Activated T-cell treated with anti-CD3 and anti-CD28 coated beads, Interleukin-2, amount 50 U/mL, for 24 hours (primary cell): Measurements from ENCODE around the gene F2.

ENCODE experiments used
- DNase-seq: peaks from one replicate; pipeline ENCODE4 v3.0.0-alpha.2; 2020
- H3K27ac Mint-ChIP-seq: 2 replicates; pipeline ENCODE4 v1.8.0; 2020; ENCODE audit warnings: mild to moderate bottlenecking, mixed read lengths
- H3K27me3 Mint-ChIP-seq: 2 replicates; pipeline ENCODE4 v1.8.0; 2020; ENCODE audit warnings: mixed read lengths
- H3K36me3 Mint-ChIP-seq: 2 replicates; pipeline ENCODE4 v1.8.0; 2020; ENCODE audit warnings: low read depth, mixed read lengths
- H3K4me1 Mint-ChIP-seq: 2 replicates; pipeline ENCODE4 v1.8.0; 2020; ENCODE audit warnings: low read depth, mixed read lengths
- H3K4me3 Mint-ChIP-seq: 2 replicates; pipeline ENCODE4 v1.8.0; 2020; ENCODE audit warnings: mild to moderate bottlenecking, moderate library complexity, mixed read lengths
- H3K9me3 Mint-ChIP-seq: 2 replicates; pipeline ENCODE4 v1.8.0; 2020; ENCODE audit warnings: mixed read lengths

The F2 gene

GRCh38 chr11:46719543-46720218 is 668 bp downstream of the F2 start:
- Mint-ChIP-seq H3K36me3 (no peaks in the 10 kb centered on the region), H3K9me3 (no peaks in the 10 kb centered on the region), H3K4me3 (no peak overlapping the region), H3K27me3 (no peaks in the 10 kb centered on the region), H3K4me1 (peaks cover 7% of the 10 kb centered on the region), H3K27ac (no peak overlapping the region)
- DNase-seq: no peak

GRCh38 chr11:46721286-46721685 is 2.3 kb downstream of the F2 start:
- no peak overlapping the region for H3K27ac Mint-ChIP-seq
- no peak overlapping the region for H3K4me3 Mint-ChIP-seq
- H3K4me1 Mint-ChIP-seq: peaks cover 6% of the 10 kb centered on the region
- no peaks in the 10 kb centered on the region for H3K27me3 Mint-ChIP-seq
- H3K9me3 Mint-ChIP-seq: no peaks in the 10 kb centered on the region
- H3K36me3 Mint-ChIP-seq: no peaks in the 10 kb centered on the region
- no peak for DNase-seq

- Mint-ChIP-seq H3K36me3 (no peaks in the 10 kb centered on the region), H3K4me3 (no peak overlapping the region), H3K4me1 (peaks cover 6% of the 10 kb centered on the region), H3K27ac (no peak overlapping the region), H3K27me3 (no peaks in the 10 kb centered on the region), H3K9me3 (no peaks in the 10 kb centered on the region)
- no peak for DNase-seq
These were observed 3.7 kb downstream of the F2 start for GRCh38 chr11:46722566-46723358.

GRCh38 chr11:46723359-46723680 is 4.3 kb downstream of the F2 start:
- DNase-seq: no peak
- Mint-ChIP-seq H3K4me3 (no peak overlapping the region), H3K36me3 (no peaks in the 10 kb centered on the region), H3K27ac (no peak overlapping the region), H3K4me1 (peaks cover 3% of the 10 kb centered on the region), H3K9me3 (no peaks in the 10 kb centered on the region), H3K27me3 (no peaks in the 10 kb centered on the region)

- Mint-ChIP-seq H3K9me3 (no peaks in the 10 kb centered on the region), H3K27me3 (no peaks in the 10 kb centered on the region), H3K4me3 (no peak overlapping the region), H3K27ac (no peak overlapping the region), H3K36me3 (no peaks in the 10 kb centered on the region), H3K4me1 (no peaks in the 10 kb centered on the region)
- DNase-seq: no peak
These were observed 5.1 kb downstream of the F2 start for GRCh38 chr11:46724088-46724487.

DNA sequence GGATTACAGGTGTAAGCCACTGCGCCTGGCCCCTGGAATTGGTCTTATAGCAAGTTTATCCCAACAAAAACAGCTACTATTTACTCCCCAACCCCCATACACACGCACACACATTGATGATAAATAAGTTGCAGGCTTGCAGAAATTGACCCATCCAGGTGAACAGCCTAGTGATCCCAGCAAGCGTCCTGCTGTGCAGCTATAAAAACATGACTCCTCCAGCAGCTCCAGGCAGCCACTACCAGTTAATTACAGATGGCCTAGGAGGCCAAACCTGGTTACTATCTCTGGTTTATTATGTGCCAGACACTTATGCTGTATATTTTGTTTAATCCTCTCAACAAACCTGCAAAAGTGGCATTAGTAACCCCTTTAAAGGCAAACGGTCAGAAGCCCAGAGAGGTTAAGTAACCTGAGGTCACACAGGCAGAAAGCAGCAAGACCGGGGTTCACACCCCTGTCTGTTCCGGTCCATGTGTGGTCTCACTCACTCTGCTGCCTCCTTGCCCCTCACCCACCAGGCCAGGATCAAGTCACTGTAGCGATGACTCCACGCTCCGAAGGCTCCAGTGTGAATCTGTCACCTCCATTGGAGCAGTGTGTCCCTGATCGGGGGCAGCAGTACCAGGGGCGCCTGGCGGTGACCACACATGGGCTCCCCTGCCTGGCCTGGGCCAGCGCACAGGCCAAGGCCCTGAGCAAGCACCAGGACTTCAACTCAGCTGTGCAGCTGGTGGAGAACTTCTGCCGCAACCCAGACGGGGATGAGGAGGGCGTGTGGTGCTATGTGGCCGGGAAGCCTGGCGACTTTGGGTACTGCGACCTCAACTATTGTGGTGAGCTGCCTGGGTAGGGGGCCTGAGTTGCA is 6.6 kb downstream of the F2 start:
- H3K27ac Mint-ChIP-seq: no peak overlapping the region
- H3K4me1 Mint-ChIP-seq: no peaks in the 10 kb centered on the region
- no peaks in the 10 kb centered on the region for H3K27me3 Mint-ChIP-seq
- H3K4me3 Mint-ChIP-seq: no peak overlapping the region
- DNase-seq: no peak
- no peaks in the 10 kb centered on the region for H3K9me3 Mint-ChIP-seq
- H3K36me3 Mint-ChIP-seq: no peaks in the 10 kb centered on the region

GRCh38 chr11:46726206-46726862 is 7.3 kb downstream of the F2 start:
- H3K9me3 Mint-ChIP-seq: no peaks in the 10 kb centered on the region
- no peaks in the 10 kb centered on the region for H3K36me3 Mint-ChIP-seq
- H3K4me1 Mint-ChIP-seq: no peaks in the 10 kb centered on the region
- DNase-seq: no peak
- no peaks in the 10 kb centered on the region for H3K27me3 Mint-ChIP-seq
- no peak overlapping the region for H3K27ac Mint-ChIP-seq
- H3K4me3 Mint-ChIP-seq: no peak overlapping the region

DNA sequence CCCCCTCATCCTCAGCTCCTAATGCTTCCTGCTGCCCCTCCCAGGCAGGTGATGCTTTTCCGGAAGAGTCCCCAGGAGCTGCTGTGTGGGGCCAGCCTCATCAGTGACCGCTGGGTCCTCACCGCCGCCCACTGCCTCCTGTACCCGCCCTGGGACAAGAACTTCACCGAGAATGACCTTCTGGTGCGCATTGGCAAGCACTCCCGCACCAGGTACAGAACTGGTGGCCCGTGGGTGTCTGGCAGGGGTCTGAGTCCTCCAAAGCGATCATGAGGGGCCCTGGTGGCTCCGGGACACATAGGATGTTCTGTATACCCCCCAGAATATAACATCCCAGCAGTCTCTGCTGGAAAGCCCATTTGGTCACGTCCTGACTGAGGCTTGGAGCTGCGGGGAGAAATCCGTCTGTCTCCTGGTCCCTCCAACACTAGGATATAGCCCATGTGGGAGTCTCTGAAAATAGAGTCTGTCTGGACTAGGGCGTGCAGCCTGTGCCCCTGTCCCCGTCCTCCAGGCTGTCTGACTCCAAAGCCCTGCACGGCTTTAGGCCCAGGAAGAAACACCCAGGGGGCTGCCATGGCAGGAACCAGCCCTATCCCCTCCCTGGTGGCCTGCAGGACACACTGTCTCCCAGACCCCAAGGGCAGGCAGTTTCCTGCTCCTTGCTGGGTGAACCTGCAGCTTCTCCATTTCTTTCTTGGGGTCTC is 9.1 kb downstream of the F2 start:
- DNase-seq: no peak
- no peaks in the 10 kb centered on the region for H3K27me3 Mint-ChIP-seq
- H3K4me3 Mint-ChIP-seq: no peak overlapping the region
- H3K9me3 Mint-ChIP-seq: no peaks in the 10 kb centered on the region
- no peaks in the 10 kb centered on the region for H3K4me1 Mint-ChIP-seq
- no peak overlapping the region for H3K27ac Mint-ChIP-seq
- no peaks in the 10 kb centered on the region for H3K36me3 Mint-ChIP-seq

DNA sequence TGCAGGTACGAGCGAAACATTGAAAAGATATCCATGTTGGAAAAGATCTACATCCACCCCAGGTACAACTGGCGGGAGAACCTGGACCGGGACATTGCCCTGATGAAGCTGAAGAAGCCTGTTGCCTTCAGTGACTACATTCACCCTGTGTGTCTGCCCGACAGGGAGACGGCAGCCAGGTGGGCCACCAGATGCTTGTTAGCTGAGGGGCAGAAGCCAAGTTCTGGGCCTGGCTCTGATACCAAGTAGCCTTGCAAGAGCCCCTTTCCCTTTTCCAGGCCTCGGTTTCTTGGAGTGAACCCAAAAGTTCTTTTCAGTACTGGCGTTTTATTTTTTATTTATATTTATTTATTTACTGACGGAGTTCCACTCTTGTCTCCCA is 9.6 kb downstream of the F2 start:
- H3K27ac Mint-ChIP-seq: no peak overlapping the region

DNA sequence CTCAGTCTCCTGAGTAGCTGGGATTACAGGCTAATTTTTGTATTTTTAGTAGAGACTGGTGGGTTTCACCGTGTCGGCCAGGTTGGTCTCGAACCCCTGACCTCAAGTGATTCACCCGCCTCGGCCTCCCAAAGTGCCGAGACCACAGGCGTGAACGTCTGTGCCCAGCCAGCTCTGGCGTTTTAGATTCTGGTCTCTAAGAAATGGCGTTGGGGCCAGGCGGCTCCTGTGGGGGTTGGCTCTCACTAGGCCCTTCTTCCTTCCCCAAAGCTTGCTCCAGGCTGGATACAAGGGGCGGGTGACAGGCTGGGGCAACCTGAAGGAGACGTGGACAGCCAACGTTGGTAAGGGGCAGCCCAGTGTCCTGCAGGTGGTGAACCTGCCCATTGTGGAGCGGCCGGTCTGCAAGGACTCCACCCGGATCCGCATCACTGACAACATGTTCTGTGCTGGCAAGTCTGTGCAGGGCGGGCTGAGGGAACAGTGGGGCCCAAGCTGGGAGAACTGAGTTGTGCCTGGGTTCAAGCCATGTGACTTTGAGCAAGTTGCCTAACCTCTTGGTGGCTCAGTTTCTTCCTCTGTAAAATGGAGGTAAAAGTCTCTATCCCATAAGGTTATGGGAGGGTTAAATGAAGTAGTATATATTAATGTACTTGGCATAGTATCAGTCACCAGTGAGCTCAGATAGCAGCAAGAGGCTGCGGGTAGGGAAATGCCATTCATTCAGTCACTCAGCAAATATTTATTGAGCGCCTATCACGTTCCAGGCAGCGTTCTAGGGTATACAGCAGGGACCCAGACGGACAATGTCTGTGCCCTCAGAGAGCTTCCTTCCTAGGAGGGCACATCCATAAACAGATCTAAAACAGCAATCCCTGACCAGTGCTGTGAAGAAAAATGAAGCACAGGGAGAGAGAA is 10.4 kb downstream of the F2 start:
- H3K36me3 Mint-ChIP-seq: no peaks in the 10 kb centered on the region
- no peak overlapping the region for H3K4me3 Mint-ChIP-seq
- H3K27ac Mint-ChIP-seq: no peak overlapping the region
- H3K4me1 Mint-ChIP-seq: no peaks in the 10 kb centered on the region
- no peaks in the 10 kb centered on the region for H3K27me3 Mint-ChIP-seq
- no peak for DNase-seq
- H3K9me3 Mint-ChIP-seq: no peaks in the 10 kb centered on the region

More for the DNA sequence above, 9.6 kb downstream of the F2 start:
- no peaks in the 10 kb centered on the region for H3K9me3 Mint-ChIP-seq
- no peaks in the 10 kb centered on the region for H3K36me3 Mint-ChIP-seq
- no peaks in the 10 kb centered on the region for H3K27me3 Mint-ChIP-seq
- DNase-seq: no peak
- H3K4me3 Mint-ChIP-seq: no peak overlapping the region
- no peaks in the 10 kb centered on the region for H3K4me1 Mint-ChIP-seq

GRCh38 chr11:46731545-46731944 is 12.5 kb downstream of the F2 start:
- H3K4me1 Mint-ChIP-seq: no peaks in the 10 kb centered on the region

DNA sequence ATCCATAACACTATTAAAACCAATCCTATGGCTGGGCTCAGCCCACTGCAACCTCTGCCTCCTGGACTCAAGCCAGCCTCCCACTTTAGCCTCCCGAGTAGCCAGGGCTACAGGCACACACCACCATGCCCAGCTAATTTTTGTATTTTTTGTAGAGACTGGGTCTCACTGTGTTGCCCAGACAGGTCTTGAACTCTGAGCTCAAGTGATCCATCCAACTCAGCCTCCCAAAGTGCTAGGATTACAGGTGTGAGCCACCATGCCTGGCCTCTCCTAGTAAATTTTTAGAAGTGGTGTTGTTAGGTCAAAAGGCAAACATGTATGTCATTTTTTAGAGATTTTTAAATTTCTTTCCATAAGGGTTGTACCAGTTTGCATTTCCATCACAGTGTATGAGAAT is 14.2 kb downstream of the F2 start:
- Mint-ChIP-seq H3K27ac (no peak overlapping the region), H3K4me3 (no peak overlapping the region), H3K27me3 (no peaks in the 10 kb centered on the region), H3K4me1 (no peaks in the 10 kb centered on the region), H3K36me3 (no peaks in the 10 kb centered on the region), H3K9me3 (no peaks in the 10 kb centered on the region)
- no peak for DNase-seq

More at GRCh38 chr11:46731545-46731944, 12.5 kb downstream of the F2 start:
- Mint-ChIP-seq H3K27ac (no peak overlapping the region), H3K4me3 (no peak overlapping the region), H3K27me3 (no peaks in the 10 kb centered on the region), H3K36me3 (no peaks in the 10 kb centered on the region), H3K9me3 (no peaks in the 10 kb centered on the region)
- DNase-seq: no peak

- no peak for DNase-seq
- peaks cover 5% of the 10 kb centered on the region for H3K36me3 Mint-ChIP-seq
- H3K27me3 Mint-ChIP-seq: no peaks in the 10 kb centered on the region
- no peaks in the 10 kb centered on the region for H3K9me3 Mint-ChIP-seq
- no peaks in the 10 kb centered on the region for H3K4me1 Mint-ChIP-seq
- no peak overlapping the region for H3K27ac Mint-ChIP-seq
- H3K4me3 Mint-ChIP-seq: no peak overlapping the region
These were observed 17.1 kb downstream of the F2 start for GRCh38 chr11:46736146-46736545.
